Adrenal gland (tissue), 5 donors: Measurements from ENCODE around the gene NEU1.

Experiments used
- CTCF ChIP-seq, 6 experiments: fragments of 450-650 bp in 4 of 6; fragments of 200-600 bp in 2 of 6; sonication (generic) in 1 of 6; IDR thresholded peaks; 1 replicate in 5 of 6; 2 replicates in 1 of 6; pipeline versions ENCODE4 v1.5.1 to v1.8.0; 2016 to 2021; ENCODE audit warnings: antibody characterized with exemption in 6 of 6, mild to moderate bottlenecking in 2 of 6, moderate library complexity in 1 of 6
- POLR2A ChIP-seq, 2 donors: fragments of 450-650 bp; IDR thresholded peaks; one replicate each; pipeline ENCODE4 v1.6.1; 2017; ENCODE audit warnings: antibody characterized with exemption in 2 of 2, mild to moderate bottlenecking in 2 of 2, moderate library complexity in 1 of 2
- donor health status: DM: no; HTN: no; CAD: no.

DNA sequence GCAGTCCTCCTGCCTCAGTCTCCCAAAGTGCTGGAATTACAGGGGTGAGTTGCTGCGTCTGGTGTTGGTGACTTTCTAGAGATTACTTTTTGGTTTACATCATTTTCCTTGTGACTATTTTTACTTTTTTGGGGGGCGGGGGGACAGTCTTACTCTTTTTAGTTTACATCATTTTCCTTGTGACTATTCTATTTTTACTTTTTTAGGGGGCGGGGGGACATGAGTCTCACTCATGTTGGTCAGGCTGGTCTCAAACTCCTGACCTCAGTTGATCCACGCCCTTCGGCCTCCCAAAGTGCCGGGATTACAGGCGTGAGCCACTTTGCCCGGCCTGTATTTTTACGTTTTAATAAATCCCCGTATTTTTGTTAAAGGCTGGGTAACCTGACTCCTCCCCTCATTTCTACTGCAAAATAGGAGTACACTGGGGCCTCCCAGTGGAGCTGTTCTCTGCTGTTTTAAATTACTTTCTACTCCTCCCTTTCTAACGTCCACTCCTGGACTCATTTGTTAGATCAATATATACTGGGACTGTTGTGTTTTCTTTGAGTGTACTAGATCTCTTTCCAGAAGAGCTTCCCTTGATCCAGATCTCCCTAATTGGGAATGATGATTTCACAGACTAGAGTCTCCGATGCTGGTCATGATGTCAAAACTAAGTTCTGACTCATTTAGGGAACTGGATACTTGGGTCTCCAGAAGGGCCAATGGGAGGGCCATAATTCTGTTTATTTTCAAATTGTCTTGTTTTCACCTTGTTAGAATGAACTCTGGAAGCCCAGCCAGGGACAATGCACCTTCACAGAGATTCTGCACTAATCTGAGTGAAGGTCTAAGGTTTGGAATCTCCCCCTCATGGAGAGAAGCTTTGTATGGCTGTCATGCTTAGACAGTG is 25.9 kb downstream of the NEU1 start:
- TF ChIP-seq CTCF (IDR thresholded peaks at IDR 0.05) (no peak), POLR2A (IDR thresholded peaks at IDR 0.05) (no peak)
